KOPT-K1 (cell line): ENCODE results near the gene PAIP2B.
"Not testable (repeated sequence)": the region's sequence is repeated elsewhere in the genome, so short reads cannot be mapped to it uniquely, and the experiment has no call there.

Source experiments
- H3K27ac ChIP-seq: fragments of 200-600 bp; sonication (generic); 2 replicates; pipeline ENCODE4 v1.5.1; 2016; ENCODE audit warnings: antibody characterized with exemption, mild to moderate bottlenecking, low read depth, low read length; ENCODE audit not compliant: poor library complexity, severe bottlenecking
- H3K36me3 ChIP-seq: fragments of 200-600 bp; sonication (generic); 2 replicates; pipeline ENCODE4 v1.5.1; 2017; ENCODE audit warnings: antibody characterized with exemption, mild to moderate bottlenecking, low read length, moderate library complexity; ENCODE audit not compliant: insufficient read depth
- H3K9me3 ChIP-seq: fragments of 200-600 bp; sonication (generic); 2 replicates; pipeline ENCODE4 v1.5.1; 2017; ENCODE audit warnings: antibody characterized with exemption, low read length, mild to moderate bottlenecking; ENCODE audit not compliant: insufficient read depth, poor library complexity, severe bottlenecking

Gene PAIP2B

DNA sequence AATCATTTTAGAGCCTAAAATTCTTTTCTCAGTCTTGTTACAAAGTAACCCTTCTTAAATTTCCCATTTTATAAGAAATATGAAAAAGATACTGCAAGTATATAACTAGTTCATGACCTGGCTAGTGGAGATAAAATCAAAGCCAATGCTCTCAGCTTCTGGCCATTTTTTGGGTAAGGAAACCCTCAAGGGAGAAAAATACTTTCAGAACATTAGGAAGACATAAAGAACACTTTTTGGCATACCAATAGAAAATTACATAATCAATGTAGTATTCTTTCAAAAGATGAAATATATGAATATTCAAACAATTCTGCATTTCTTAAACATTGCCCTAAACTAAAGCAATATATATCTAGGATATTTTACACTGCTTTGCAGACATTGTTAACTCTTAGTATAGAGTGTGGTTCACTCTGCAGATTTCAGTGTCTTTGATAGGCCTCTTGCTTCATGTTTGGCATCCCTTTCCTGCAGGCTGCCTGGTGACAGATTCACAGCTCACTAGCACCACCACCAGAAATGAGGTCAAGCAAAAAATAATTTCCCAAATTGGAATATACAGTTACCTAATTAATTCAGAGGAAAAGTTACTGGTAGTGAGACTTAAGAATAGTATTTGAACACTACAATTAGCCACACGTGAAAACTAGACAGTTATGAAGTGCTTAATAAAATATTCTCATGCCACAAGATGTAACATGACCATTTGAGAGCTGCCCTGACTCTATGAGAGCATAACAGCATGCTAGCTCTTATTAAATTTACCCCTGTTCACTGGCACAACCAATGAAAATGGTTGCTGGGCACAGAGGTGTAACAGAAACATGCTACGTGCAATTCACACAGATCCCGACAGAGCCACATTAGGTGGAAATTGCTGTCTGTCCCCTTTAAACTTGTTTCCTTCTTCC, 36.0 kb downstream of the PAIP2B start:
- no peaks in the 10 kb centered on the region for H3K36me3 ChIP-seq
- no peak overlapping the region for H3K27ac ChIP-seq

DNA sequence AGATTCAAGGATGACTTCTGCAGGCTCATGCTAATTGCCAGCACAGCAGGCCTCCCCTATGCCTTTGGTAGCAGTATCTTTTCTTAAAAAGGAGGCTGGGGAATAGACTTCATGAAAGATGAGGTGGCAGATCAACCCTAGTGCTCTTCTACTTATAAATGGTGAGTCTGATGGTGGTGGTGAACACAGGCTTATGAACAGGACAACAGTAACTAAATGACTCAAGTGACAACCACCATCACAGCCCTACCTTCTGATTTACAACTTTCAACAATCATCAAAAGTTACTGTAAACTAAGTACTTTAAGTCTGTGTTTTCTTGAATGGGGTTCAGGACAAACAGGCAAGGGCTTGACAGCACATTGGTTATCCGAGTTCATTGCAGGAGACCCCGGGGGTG, 39.3 kb downstream of the PAIP2B start:
- no peaks in the 10 kb centered on the region for H3K36me3 ChIP-seq
- no peak overlapping the region for H3K27ac ChIP-seq
- H3K9me3 ChIP-seq: no peaks in the 10 kb centered on the region

More for the DNA sequence above, 36.0 kb downstream of the PAIP2B start:
- H3K9me3 ChIP-seq: no peaks in the 10 kb centered on the region

DNA sequence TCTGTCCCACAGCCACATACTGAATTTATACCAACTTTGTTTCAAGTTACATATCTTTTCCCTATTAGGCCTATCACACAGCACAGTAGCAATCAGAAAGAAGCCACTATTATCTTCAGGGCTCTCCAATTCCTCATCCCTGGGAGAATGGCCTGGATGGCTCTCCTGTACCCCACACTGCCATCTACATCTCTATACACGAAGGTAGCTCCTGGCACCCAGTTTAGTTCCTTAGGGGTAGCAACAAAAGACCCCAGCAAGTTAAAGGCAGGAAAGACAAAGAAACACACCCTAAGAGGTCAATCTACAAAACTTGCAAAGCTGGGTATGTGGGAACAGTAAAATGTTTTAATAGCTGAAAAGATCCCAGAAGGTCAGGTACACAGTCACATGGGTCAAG, 39.9 kb downstream of the PAIP2B start:
- H3K9me3 ChIP-seq: no peaks in the 10 kb centered on the region
- H3K36me3 ChIP-seq: no peaks in the 10 kb centered on the region

DNA sequence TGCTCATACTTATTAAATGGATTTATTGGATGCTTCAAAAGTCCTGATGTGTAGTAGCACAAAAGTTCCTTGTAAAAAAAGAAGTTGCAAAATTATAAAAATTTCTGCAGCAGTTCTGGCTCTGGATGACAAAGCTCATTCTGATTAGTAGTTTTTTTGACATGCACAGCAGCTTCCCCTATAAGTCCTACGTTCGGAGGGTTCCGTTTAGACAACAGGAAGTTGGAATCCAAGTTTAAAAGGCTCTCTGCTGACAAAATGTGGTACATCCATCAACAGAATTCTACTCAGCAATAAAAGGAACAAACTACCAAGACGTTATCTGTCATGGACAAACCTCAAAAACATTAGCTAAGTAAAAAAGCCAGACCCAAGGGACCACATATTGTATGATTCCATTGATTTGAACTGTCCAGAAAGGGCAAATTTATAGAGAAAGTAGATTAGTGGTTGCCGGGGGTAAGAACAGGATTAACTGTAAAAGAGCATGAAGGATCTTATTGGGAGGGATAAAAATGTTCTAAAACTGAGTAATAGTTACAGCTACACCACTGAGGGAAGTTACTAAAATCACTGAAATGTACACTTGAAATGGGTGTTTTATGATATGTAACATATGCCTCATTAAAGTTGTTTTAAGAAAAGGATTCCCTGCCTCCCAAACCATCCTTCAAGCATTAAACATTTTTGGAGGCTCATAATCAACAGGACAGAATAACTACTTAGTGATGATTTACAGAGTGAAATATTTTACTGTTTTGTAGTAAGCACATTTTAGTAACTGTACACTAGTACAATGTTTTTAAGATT, 43.4 kb downstream of the PAIP2B start:
- H3K36me3 ChIP-seq, H3K27ac ChIP-seq, H3K9me3 ChIP-seq: not testable (repeated sequence)

More for the DNA sequence above, 39.9 kb downstream of the PAIP2B start:
- H3K27ac ChIP-seq: no peak overlapping the region

DNA sequence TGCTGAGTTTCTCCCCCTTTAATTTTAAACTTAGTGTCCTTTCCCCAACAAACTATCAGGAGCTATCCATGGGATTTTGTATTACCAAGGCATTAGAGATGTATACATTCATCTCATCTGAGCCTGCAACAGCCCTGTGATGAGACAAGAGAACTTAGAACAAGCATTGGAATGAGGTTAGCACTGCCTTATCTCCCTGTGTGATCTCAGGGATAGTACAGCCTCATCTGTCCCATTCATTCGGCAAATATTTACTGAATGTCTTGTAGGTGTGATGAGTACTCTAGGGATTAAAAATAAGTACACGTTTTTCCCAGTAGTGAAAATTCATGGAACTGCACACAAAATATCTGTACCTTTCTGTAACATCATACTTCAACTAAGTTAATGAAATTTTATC, 45.6 kb downstream of the PAIP2B start:
- H3K27ac ChIP-seq: no peak overlapping the region
- H3K36me3 ChIP-seq: no peaks in the 10 kb centered on the region
- H3K9me3 ChIP-seq: no peaks in the 10 kb centered on the region

DNA sequence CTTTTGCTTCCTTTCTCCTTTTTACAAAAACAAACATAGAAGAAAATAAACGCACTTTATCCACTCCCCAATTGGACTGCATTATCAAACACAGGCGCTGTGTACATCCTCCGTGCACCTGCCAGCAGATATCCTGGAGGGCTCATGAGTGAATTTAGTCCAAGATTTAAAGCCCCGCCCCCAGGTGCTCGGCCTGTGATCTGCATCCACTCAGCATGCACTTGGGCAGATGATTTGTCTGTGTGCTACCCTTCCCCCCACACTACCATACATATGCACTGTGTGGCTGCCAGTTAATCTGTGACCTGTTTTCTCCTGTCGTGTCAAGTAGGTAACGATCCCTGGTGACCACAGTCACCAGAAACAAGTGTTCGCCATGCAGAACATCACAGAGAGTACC, 48.1 kb downstream of the PAIP2B start:
- H3K27ac ChIP-seq, H3K36me3 ChIP-seq, H3K9me3 ChIP-seq: not testable (repeated sequence)

DNA sequence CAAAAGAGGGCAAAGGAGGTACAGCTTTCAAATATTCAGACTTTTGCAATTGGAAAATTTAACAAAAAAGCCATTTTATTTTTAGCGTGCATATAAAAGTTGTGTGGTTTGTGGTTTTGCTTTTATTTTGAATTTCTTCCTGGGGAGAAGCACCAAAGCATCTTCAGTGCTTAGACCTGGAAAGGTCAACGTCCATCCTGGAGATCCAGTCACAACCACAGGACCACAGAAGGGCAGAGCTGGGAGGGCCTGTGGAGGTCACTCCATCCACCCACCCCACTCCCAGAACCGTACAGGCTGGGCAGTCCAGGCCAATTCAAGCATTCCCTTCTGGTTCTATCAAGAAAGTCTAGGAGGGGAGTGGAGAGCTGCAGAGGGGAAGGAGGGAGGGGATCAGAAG, 52.7 kb downstream of the PAIP2B start:
- Histone ChIP-seq H3K27ac (no peak overlapping the region), H3K36me3 (no peaks in the 10 kb centered on the region), H3K9me3 (no peaks in the 10 kb centered on the region)

DNA sequence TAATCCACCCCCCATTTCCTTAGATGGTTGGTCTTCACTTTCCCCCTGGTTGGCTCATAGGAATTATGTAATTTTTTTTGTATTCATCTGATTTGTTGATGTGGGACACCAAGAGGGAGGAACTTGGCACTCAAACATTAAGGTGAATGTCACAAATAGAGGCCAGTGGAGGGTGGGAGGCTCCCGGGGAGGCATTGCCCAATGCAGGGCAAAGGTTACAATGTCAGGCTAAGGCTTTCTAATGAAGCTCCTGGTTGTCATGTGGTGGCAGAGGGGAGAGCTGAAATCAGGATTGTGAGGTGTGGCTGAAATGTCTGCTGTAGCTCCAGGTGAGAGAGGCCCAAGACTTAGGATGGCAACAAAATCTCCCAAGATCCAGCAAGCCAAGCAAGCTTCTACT, 53.8 kb downstream of the PAIP2B start:
- Histone ChIP-seq H3K27ac (no peak overlapping the region), H3K9me3 (no peaks in the 10 kb centered on the region), H3K36me3 (no peaks in the 10 kb centered on the region)

DNA sequence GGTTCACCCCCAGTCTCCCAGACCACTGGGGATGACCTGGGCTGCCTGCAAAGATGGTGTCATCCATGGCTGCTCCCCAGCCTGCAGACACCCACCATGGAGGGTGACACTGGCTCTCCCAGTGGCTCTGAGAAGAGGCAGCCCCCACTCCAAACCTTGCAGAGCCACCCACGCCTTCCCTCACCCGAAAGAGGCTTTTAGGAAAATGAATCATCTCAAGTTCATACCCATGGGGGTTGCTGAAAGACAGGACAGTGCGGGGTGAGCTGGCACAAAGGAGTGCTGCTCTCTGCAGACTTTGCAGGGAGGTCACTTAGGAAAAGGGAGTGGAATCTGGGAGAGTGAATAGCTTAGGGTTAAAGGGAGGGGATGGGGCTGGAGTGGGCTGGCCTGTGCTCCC, 60.1 kb downstream of the PAIP2B start:
- Histone ChIP-seq H3K36me3 (no peaks in the 10 kb centered on the region), H3K27ac (no peak overlapping the region), H3K9me3 (no peaks in the 10 kb centered on the region)

DNA sequence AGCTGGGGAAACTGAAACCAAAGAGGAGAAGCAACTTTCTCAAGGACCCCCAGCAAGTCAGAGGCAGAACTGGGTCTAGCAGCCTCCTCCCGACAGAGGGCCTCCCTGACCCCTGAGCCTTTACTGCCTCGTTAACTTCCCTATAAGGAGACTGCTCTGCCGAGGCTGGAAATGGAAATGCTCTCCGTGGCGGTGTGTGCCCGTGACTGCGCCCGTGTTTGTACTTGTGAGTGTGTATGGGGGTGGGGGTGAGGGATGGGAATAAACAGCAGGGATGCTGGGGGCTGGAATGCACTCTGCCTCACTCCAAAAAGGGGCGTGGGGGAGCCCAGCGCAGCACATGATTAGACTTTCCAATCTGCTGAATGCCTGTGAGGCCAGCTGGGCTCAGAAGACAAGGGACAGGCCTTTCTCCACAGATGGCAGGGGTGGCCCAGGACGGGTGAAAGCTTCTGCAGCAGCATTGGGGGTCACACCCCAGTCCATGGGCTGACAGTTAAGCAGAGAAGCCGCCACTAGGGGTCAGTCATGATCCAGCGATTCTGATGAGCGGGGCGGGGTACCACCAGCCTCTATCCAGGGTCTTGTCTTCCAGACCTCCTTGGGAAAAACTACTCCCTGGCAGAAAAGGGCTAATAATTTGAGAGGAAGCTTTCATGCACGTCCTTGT, 69.6 kb downstream of the PAIP2B start:
- no peaks in the 10 kb centered on the region for H3K9me3 ChIP-seq
- no peak overlapping the region for H3K27ac ChIP-seq
- H3K36me3 ChIP-seq: no peaks in the 10 kb centered on the region

DNA sequence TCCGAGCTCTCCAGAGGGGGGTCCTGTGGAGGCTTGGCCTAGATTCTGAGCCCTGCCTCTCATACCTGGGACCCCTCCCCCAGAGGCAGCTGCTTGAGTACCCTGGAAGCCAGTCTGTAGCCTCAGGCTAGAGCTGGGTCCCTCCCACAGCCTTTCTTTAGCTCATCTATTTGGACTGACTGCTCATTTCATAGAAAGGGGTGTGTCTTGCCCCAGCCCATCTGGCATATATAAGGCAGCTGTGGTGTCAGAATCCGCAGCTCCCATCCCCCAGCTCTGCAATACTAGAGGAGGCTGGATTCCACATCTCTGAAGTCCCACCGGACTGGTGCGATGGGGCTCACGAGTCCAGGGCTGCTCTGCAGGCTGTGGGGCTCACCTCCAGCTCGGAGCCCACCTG, 70.3 kb downstream of the PAIP2B start:
- H3K9me3 ChIP-seq: no peaks in the 10 kb centered on the region
- H3K36me3 ChIP-seq: peaks cover 1% of the 10 kb centered on the region; the same call in 1 of the 2 replicates
- no peak overlapping the region for H3K27ac ChIP-seq

DNA sequence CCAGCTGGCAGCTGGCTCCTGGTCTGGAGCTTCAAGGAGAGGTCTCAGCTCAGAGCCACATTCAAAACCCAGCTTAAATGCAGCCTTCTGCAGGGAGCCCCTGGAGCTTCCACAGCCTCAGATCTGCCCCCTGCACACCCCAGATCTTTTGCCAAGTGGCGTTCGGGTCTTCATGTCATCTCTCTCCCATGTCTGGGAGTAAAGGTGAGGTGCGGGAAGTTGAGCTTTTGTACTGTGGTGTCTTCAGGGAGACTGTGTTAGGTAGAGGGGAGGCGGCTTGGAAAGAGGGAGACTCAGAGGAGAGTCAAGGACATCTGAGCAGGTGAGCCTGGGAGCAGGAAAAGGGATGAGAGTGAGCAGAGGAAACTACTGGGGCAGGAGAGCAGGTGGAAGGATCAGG, 71.1 kb downstream of the PAIP2B start:
- Histone ChIP-seq H3K27ac (no peak overlapping the region), H3K36me3 (peaks cover 8% of the 10 kb centered on the region), H3K9me3 (no peaks in the 10 kb centered on the region)

DNA sequence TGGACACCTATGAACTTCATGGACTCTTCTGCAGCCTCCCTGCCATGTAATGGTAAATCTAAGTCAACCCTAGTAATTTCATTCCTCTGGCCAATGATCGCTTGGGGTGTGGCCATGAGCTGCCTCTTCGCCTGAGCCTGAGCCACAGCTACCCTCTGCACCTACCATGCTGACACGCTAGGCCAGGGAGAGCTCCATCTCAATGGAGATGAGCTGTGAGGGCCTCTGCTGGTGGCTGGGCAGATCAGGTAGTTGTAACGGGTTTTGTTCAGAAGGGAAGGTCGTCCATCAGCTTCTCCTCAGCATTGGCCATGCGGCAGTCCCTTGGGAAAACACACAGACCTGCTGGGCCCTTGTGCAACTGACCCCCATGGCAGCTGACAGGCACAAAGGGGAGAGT, 72.1 kb downstream of the PAIP2B start:
- Histone ChIP-seq H3K9me3 (no peaks in the 10 kb centered on the region), H3K36me3 (peaks cover 19% of the 10 kb centered on the region), H3K27ac (no peak overlapping the region)

DNA sequence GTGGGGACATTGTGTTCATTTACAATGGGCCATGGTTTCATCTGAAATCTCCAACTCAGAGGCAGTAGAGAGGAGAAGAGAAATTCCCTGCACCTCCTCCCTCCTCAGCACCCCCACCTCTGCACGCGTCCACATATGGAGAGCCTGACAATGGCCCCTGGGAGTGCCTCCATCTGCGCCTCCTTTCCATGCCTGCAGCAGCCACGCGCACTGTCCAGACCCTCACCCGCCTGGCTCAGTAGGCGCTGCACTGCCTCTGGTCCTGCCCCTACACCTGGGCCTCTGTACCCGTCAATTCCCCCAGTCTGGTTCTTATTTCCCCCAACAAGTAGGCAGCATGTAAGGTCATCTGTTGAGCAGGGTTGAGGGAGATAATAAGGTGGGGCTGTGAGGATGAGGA, 72.6 kb downstream of the PAIP2B start:
- H3K27ac ChIP-seq: no peak overlapping the region
- H3K36me3 ChIP-seq: peaks cover 24% of the 10 kb centered on the region
- no peaks in the 10 kb centered on the region for H3K9me3 ChIP-seq

DNA sequence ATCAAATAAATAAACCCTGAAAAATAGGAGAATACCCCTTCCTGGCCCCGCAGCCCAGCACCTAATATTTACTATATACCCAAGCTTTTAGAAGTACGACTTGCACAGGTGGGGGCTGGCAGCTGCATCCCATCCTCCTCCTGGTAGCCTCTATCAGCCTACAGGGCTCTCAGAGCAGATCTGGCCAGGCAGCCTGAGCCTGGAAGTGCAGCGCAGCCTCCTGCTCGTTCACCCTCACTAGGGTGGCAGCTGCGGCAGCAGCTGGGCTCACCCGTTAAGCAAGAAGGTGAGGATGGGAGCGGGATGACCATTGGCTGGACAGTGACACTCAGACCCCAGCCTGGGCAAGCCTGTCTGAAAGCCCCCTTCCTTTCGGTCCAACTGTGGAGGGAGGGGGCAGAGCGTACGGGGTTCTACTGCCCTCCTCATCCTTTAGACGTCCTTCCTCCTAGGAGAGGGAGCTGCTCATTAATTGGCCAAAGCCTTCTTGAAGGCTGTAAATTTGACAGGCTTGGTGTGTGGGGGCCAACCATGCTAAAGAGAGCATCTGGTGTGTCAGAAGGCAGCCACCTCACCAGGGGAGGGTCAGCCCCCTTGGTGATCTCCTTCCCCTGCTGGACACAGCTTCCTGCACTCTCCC, 73.2 kb downstream of the PAIP2B start:
- Histone ChIP-seq H3K36me3 (peaks cover 30% of the 10 kb centered on the region), H3K9me3 (no peaks in the 10 kb centered on the region), H3K27ac (no peak overlapping the region)
